HCT116 (cell line): ENCODE results near the gene CEP19. TPM values are rescaled to one million over a fixed set of nuclear protein-coding genes. Genes with fewer than 3 reads are reported as not detected.

Source experiments
- ATAC-seq: fragments of 200-7000 bp; cut with Tn5 transposase; 2 replicates; pipeline ENCODE4 v1.9.1; 2020; ENCODE audit warnings: mild to moderate bottlenecking, moderate library complexity
- BruUV-seq: library from RNA; stranded (reverse); fragments of 400-500 nt; replicated peaks from 2 replicates; lab custom pipeline; 2021; lab: Mats Ljungman, UMichigan
- CTCF ChIA-PET: fragments of 300-600 bp; sonication (Branson Sonifier 250); formaldehyde crosslinking; loops from one replicate; lab custom pipeline; 2021; ENCODE audit warnings: antibody characterized with exemption; lab: Charles Lee
- POLR2A ChIA-PET: fragments of 300-600, 350-600 bp; sonication (Branson Sonifier 250); formaldehyde crosslinking; loops from one replicate; lab custom pipeline; 2021; ENCODE audit warnings: antibody characterized with exemption; lab: Charles Lee
- RAD21 ChIA-PET, 2 experiments: fragments of 300-600 bp; sonication (Branson Sonifier 250); formaldehyde crosslinking; loops; one replicate each; lab custom pipeline; 2023; ENCODE audit warnings: low total read pairs in 2 of 2; ENCODE audit not compliant: uncharacterized antibody in 2 of 2, unreplicated experiment in 2 of 2, low non-redundant PET in 1 of 2; lab: Charles Lee
- DNase-seq: peaks from one replicate; pipeline ENCODE4 v3.0.0-alpha.2; 2010; ENCODE audit warnings: low read depth, low spot score
- H2AFZ ChIP-seq: fragments of 200-600 bp; shearing (Covaris generic), sonication (generic); 2 replicates; pipeline ENCODE4 v1.6.1; 2017; ENCODE audit warnings: low read depth, mixed run types, mixed read lengths, antibody characterized with exemption, low read length; ENCODE audit not compliant: poor library complexity, severe bottlenecking
- H3K27ac ChIP-seq: 2 replicates; pipeline ENCODE4 v1.5.1; 2012; ENCODE audit warnings: low read depth, low read length
- H3K27me3 ChIP-seq: fragments of 200-600 bp; sonication (generic); 2 replicates; pipeline ENCODE4 v1.6.1; 2016; ENCODE audit warnings: mixed run types, low read length, mixed read lengths; ENCODE audit not compliant: insufficient read depth
- H3K36me3 ChIP-seq, 2 experiments: fragments of 200-500 bp in 1 of 2; fragments of 200-600 bp in 1 of 2; sonication (Bioruptor generic) in 1 of 2; sonication (generic) in 1 of 2; 2 replicates each; pipeline versions ENCODE4 v1.5.1 to v1.6.1; 2014 to 2016; ENCODE audit warnings: low read length in 2 of 2, inconsistent platforms in 1 of 2, mixed read lengths in 1 of 2, mixed run types in 1 of 2; ENCODE audit not compliant: insufficient read depth in 2 of 2, control insufficient read depth in 1 of 2
- H3K4me1 ChIP-seq, 2 experiments: fragments of 200-600 bp in 1 of 2; sonication (generic) in 1 of 2; 2 replicates each; pipeline versions ENCODE4 v1.5.1 to v1.6.1; 2012 to 2017; ENCODE audit warnings: low read length in 2 of 2, inconsistent platforms in 1 of 2, mild to moderate bottlenecking in 1 of 2, mixed read lengths in 1 of 2, mixed run types in 1 of 2, moderate library complexity in 1 of 2; ENCODE audit not compliant: insufficient read depth in 2 of 2, control insufficient read depth in 1 of 2
- H3K4me2 ChIP-seq: fragments of 200-600 bp; sonication (generic); 2 replicates; pipeline ENCODE4 v1.6.1; 2017; ENCODE audit warnings: mixed run types, low read length, mixed read lengths
- H3K4me3 ChIP-seq, 2 experiments: fragments of 200-600 bp in 1 of 2; sonication (generic) in 1 of 2; replicated peaks in 1 of 2; 2 replicates each; pipeline ENCODE4 v1.5.1; 2011 to 2016; ENCODE audit warnings: low read length in 2 of 2, control low read depth in 1 of 2, low read depth in 1 of 2, mild to moderate bottlenecking in 1 of 2, mixed read lengths in 1 of 2, mixed run types in 1 of 2
- H3K79me2 ChIP-seq: fragments of 200-600 bp; sonication (generic); 2 replicates; pipeline ENCODE4 v1.6.1; 2017; ENCODE audit warnings: mild to moderate bottlenecking, mixed run types, low read length, moderate library complexity, mixed read lengths; ENCODE audit not compliant: insufficient read depth
- H3K9ac ChIP-seq: fragments of 200-600 bp; sonication (generic); 2 replicates; pipeline ENCODE4 v1.6.1; 2016; ENCODE audit warnings: low read length, mixed read lengths
- H3K9me2 ChIP-seq: fragments of 200-600 bp; sonication (generic), shearing (Covaris generic); 2 replicates; pipeline ENCODE4 v1.6.1; 2017; ENCODE audit warnings: mixed run types, mild to moderate bottlenecking, moderate library complexity; ENCODE audit not compliant: insufficient read depth
- H3K9me3 ChIP-seq, 2 experiments: fragments of 200-500 bp in 1 of 2; fragments of 200-600 bp in 1 of 2; sonication (Bioruptor generic) in 1 of 2; sonication (generic) in 1 of 2; 2 replicates each; pipeline ENCODE4 v1.6.1; 2014 to 2017; ENCODE audit warnings: low read length in 2 of 2, mixed read lengths in 2 of 2, inconsistent platforms in 1 of 2, low read depth in 1 of 2, mild to moderate bottlenecking in 1 of 2, mixed run types in 1 of 2, moderate library complexity in 1 of 2; ENCODE audit not compliant: control insufficient read depth in 1 of 2, insufficient read depth in 1 of 2
- H4K20me1 ChIP-seq: fragments of 200-600 bp; sonication (generic), shearing (Covaris generic); 2 replicates; pipeline ENCODE4 v1.6.1; 2017; ENCODE audit warnings: mixed run types, mild to moderate bottlenecking, moderate library complexity; ENCODE audit not compliant: insufficient read depth
- JUND ChIP-seq: IDR thresholded peaks from 2 replicates; pipeline ENCODE4 v1.6.1; 2012
- POLR2AphosphoS5 ChIP-seq: IDR thresholded peaks from 2 replicates; pipeline ENCODE4 v1.6.1; 2011; ENCODE audit warnings: mild to moderate bottlenecking, low read depth, low read length, moderate library complexity
- SIN3A ChIP-seq: IDR thresholded peaks from 2 replicates; pipeline ENCODE4 v1.6.1; 2012; ENCODE audit warnings: low read depth
- SP1 ChIP-seq: IDR thresholded peaks from 2 replicates; pipeline ENCODE4 v1.6.1; 2012; ENCODE audit warnings: low read depth
- YY1 ChIP-seq: IDR thresholded peaks from 2 replicates; pipeline ENCODE4 v1.6.1; 2011; ENCODE audit warnings: low read length, low read depth, moderate library complexity, mild to moderate bottlenecking; ENCODE audit not compliant: insufficient replicate concordance; ENCODE audit errors: extremely low read depth
- ZFX ChIP-seq: fragments of 450-650 bp; IDR thresholded peaks from 2 replicates; pipeline ENCODE4 v1.6.1; 2017
- intact Hi-C: fragments of 100-400 bp; cut with micrococcal nuclease; formaldehyde crosslinking; loops from 2 replicates; pipeline ENCODE4 v1.10.0; 2022
- total RNA-seq: library from RNA; stranded (reverse); gene quantifications from one replicate; pipeline ENCODE4 v1.2.1, GENCODE V29; 2021; ENCODE audit not compliant: unreplicated experiment
- TF ChIP-seq, protein P1 (sequence below): IDR thresholded peaks from 2 replicates; pipeline ENCODE4 v1.6.1; 2012
- TF ChIP-seq, protein P2 (sequence below): IDR thresholded peaks from 2 replicates; pipeline ENCODE4 v1.6.1; 2012; ENCODE audit warnings: low read depth

CEP19 gene
- total RNA-seq, 1 experiment from 2014 or later, result 2.7 TPM

DNA sequence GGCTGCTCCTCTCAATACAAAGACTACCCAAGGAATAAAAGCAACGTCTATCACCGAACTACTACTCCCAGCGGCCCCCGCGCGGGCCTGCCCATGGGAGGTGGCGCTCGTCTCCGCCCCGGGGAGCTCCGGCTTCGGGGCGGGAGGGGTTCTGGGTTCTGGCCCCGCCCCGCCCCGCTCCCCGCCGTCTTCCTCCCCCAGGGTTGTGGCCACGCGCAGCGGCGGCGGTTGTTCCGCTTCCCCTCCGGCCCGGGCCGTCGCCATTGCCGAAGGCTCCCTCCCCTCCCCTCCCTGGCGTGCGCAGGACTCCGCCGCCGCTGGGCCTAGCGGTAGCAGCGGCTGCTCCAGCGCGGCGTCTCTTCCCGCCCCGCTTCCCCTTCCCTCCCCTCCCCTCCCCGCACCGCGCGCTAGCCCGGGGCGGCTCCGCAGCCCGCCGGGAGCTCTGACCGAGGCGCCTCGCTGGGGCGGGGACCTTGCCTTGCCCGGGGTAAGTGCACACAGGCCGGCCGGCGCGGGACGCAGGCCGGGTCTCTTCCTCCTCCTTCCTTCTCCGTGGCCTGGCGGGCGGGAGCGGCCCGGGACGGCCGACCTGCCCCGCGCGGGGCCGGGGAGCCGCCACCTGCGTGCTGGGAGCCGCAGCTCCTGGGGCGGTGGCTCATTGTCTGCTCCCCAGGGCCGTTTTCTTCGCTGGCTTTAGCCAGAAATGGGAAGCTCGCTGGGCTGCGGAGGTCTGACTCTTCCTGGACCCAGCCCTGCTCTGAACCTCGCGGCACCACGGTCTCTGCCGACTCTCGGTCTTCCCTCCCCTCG, 27.8 kb upstream of the CEP19 start, which contains the start of gene PAK2:
Gene PAK2, plus strand, starts transcription at position 187 of the 810 bp plus-strand sequence. CDS start 42,790 bp downstream, outside the sequence.
- peak within 1 kb of the TSS; percentile 87 for H3K4me2 ChIP-seq
- ChIA-PET POLR2A (interaction anchor here (0.7 to 1.3 kb wide), 10 partner anchors 9 to 668 kb away, joined by 3 to 5 read pairs (median 4); partner anchors contain the start of genes CEP19, PIGX and SENP5), CTCF (no interaction called here), RAD21 (interaction anchor here in 1 of 2 experiments (0.6 kb wide), 1 partner anchor 54 kb away, joined by 4 read pairs; no protein-coding TSS in a partner anchor)
- H2AFZ ChIP-seq, result no peak within 1 kb of the TSS
- H3K36me3 ChIP-seq, result no peaks in the 10 kb centered on the region
- DNase-seq (peak; percentile 67), ATAC-seq (peak; percentile 96)
- H3K9me3 ChIP-seq, result no peaks in the 10 kb centered on the region
- BruUV-seq, result no TSS peak
- peak within 1 kb of the TSS; percentile 97 for H3K9ac ChIP-seq
- peak within 1 kb of the TSS; percentile 62 to 100 for H3K4me3 ChIP-seq
- peak within 1 kb of the TSS; percentile 87 for H3K27ac ChIP-seq
- peaks cover 6% of the 10 kb centered on the region; the same call in 1 of the 2 replicates for H4K20me1 ChIP-seq
- peaks cover 3 to 11% of the 10 kb centered on the region in 2 experiments; a peak in 3 of 4 replicates for H3K4me1 ChIP-seq
- intact Hi-C loops, result no loop called here
- H3K79me2 ChIP-seq, result peaks cover 51% of the 10 kb centered on the region
- TF ChIP-seq, protein P1, sequence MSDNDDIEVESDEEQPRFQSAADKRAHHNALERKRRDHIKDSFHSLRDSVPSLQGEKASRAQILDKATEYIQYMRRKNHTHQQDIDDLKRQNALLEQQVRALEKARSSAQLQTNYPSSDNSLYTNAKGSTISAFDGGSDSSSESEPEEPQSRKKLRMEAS, result peak; percentile 82
- TF ChIP-seq JUND, result no peak
- peak; percentile 63 for TF ChIP-seq SP1
- TF ChIP-seq SIN3A, result peak; percentile 62; the same call in 1 of the 2 replicates
- peak; percentile 90 for TF ChIP-seq POLR2AphosphoS5
- TF ChIP-seq YY1, result peak; percentile 87
- peak; percentile 91 for TF ChIP-seq ZFX
- TF ChIP-seq, protein P2, sequence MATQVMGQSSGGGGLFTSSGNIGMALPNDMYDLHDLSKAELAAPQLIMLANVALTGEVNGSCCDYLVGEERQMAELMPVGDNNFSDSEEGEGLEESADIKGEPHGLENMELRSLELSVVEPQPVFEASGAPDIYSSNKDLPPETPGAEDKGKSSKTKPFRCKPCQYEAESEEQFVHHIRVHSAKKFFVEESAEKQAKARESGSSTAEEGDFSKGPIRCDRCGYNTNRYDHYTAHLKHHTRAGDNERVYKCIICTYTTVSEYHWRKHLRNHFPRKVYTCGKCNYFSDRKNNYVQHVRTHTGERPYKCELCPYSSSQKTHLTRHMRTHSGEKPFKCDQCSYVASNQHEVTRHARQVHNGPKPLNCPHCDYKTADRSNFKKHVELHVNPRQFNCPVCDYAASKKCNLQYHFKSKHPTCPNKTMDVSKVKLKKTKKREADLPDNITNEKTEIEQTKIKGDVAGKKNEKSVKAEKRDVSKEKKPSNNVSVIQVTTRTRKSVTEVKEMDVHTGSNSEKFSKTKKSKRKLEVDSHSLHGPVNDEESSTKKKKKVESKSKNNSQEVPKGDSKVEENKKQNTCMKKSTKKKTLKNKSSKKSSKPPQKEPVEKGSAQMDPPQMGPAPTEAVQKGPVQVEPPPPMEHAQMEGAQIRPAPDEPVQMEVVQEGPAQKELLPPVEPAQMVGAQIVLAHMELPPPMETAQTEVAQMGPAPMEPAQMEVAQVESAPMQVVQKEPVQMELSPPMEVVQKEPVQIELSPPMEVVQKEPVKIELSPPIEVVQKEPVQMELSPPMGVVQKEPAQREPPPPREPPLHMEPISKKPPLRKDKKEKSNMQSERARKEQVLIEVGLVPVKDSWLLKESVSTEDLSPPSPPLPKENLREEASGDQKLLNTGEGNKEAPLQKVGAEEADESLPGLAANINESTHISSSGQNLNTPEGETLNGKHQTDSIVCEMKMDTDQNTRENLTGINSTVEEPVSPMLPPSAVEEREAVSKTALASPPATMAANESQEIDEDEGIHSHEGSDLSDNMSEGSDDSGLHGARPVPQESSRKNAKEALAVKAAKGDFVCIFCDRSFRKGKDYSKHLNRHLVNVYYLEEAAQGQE, result no peak
- H3K9me2 ChIP-seq, result no peaks in the 10 kb centered on the region
- H3K27me3 ChIP-seq, result no peaks in the 10 kb centered on the region
